LNCaP clone FGC (cell line): ENCODE results near the gene LIN9.
A peak's percentile ranks its signal among the peaks of the same experiment; 100 is the strongest.

Experiments
- DNase-seq: peaks from one replicate; pipeline ENCODE4 v3.0.0-alpha.2; 2011; ENCODE audit warnings: low read depth
- H3K4me3 ChIP-seq: 2 replicates; pipeline ENCODE4 v1.5.1; 2011; ENCODE audit warnings: mild to moderate bottlenecking, low read depth, low read length, control low read depth
- CTCF ChIP-seq: IDR thresholded peaks from 2 replicates; pipeline ENCODE4 v1.5.1; 2012; ENCODE audit warnings: mild to moderate bottlenecking; ENCODE audit not compliant: control insufficient read depth, insufficient read depth; ENCODE audit errors: extremely low read depth

LIN9 gene

DNA sequence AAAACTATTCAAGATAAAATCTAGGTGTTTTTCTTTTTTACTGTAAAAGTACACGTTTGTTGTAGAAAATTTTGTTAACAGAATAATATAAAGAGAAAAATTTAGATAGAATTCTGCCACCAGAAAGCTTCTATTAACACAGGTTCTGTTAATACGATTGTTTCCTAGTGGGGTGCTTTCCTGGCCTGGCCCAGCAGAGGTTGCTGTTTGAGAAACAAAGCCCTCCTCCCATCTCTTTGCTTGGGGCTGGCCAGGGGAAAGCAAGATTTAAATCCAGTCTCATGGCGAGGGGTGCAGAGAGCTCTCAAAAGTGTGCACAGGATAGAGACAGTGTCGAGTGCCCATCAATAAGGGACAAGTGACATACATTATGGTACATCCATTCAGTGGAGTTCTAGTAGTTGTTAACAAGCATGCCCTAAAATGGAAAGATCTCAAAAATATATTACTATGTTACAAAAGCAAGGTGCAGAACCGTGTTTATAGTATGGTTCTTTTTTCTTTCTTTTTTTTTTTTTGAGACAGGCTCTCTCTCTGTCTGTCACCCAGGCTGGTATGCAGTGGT is 107.9 kb downstream of the LIN9 start:
- no peak overlapping the region for H3K4me3 ChIP-seq
- TF ChIP-seq CTCF: no peak
- no peak for DNase-seq

DNA sequence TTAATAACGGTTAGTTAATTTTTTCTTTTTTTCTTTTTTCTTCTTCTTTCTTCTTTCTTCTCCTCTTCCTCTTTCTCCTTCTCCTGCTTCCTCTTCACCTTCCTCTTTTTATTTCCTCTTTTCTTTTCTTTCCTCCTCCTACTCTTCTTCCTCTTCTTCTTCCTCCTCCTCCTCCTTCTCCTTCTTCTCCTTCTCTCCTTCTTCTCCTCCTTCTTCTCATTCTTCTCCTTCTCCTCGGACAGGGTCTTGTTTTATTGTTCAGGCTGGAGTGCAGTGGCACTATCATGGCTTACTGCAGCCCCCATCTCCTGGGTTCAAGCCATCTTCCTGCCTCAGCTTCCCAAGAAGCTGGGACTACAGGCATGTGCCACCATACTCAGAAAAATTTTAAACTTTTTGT is 109.0 kb downstream of the LIN9 start:
- no peak for DNase-seq
- TF ChIP-seq CTCF: no peak
- H3K4me3 ChIP-seq: no peak overlapping the region

- no peak overlapping the region for H3K4me3 ChIP-seq
- no peak for TF ChIP-seq CTCF
- DNase-seq: peak; percentile 18
Measured at GRCh38 chr1:226195144-226195543, 113.8 kb downstream of the LIN9 start.

- no peak for TF ChIP-seq CTCF
- DNase-seq: no peak
- H3K4me3 ChIP-seq: peak overlapping the region; percentile 91
Measured at GRCh38 chr1:226187380-226187779, 121.6 kb downstream of the LIN9 start.

- no peak for DNase-seq
- peak overlapping the region; percentile 91 for H3K4me3 ChIP-seq
- no peak for TF ChIP-seq CTCF
Measured at GRCh38 chr1:226187019-226187322, 122.0 kb downstream of the LIN9 start.

DNA sequence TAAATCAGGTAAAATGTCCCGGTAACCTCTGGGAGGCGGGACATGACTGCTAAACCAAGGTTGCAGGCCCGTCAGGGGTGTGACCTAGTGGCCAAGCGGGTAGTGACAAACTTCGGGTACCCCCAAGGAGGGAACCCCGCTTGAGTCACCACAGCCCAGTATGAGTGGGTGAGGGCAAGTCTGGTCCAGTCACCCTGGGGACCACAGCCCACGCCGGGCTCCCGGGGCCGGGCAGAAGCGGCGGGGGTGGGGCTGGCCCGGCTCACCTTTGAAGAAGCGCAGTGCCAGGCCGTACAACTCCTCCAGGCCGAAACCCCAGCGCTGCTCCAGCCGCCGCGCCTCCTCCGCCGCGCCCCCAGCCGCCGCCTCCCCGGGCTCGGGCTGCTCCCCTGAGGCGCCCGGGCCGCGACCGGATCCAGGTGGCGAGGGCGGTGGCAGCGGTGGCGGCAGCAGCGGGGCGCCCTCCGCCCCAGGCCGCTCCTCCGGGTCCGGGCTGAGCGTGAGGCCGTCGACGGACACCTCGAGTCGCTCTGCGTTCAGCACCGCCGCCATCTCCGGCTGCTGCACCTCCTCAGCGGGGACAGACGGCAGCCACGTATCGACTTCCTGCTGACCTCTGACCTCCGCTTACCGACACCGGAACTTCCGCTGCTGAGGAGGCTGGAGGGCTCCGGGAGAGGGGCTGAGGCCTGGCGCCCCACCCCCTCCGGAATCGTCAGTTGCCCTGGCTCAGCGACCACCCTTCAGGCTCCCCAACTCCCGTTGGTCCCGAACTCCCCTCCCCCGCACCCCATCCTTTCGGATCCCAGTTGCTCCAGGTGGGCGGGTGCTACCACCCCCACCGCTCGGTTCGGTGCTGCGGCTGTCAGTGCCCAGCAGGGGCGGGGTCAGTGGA is 122.6 kb downstream of the LIN9 start, which contains the start of gene ACBD3:
Gene ACBD3, minus strand, starts transcription at position 618 of the 895 bp plus-strand sequence. Its CDS starts 66 bp downstream, at position 552.
- peak within 1 kb of the TSS; percentile 91 for H3K4me3 ChIP-seq
- peak; percentile 47 for DNase-seq
- peak; percentile 17; the same call in 1 of the 2 replicates for TF ChIP-seq CTCF
